Activated CD4-positive, alpha-beta T cell treated with anti-CD3 and anti-CD28 coated beads, Interleukin-2, amount 10 ng/mL, durations not matched to agents 24 days and 14 days (primary cell): Measurements from ENCODE around the gene CENPQ. TPM values are rescaled to one million over a fixed set of nuclear protein-coding genes. Genes with fewer than 3 reads are reported as not detected.
"Not testable (repeated sequence)": the region's sequence is repeated elsewhere in the genome, so short reads cannot be mapped to it uniquely, and the experiment has no call there.

ENCODE experiments used
- DNase-seq: peaks from one replicate; pipeline ENCODE4 v3.0.0; 2022
- H3K27ac Mint-ChIP-seq: one replicate; pipeline ENCODE4 v1.8.0; 2022; ENCODE audit warnings: mild to moderate bottlenecking, mixed read lengths
- H3K27me3 Mint-ChIP-seq: one replicate; pipeline ENCODE4 v1.8.0; 2022; ENCODE audit warnings: mixed read lengths
- H3K36me3 Mint-ChIP-seq: one replicate; pipeline ENCODE4 v1.8.0; 2022; ENCODE audit warnings: low read depth, mild to moderate bottlenecking, mixed read lengths
- H3K4me1 Mint-ChIP-seq: one replicate; pipeline ENCODE4 v1.8.0; 2021; ENCODE audit warnings: mixed read lengths
- H3K4me3 Mint-ChIP-seq: one replicate; pipeline ENCODE4 v1.8.0; 2022; ENCODE audit warnings: mild to moderate bottlenecking, moderate library complexity, mixed read lengths
- H3K9me3 Mint-ChIP-seq: one replicate; pipeline ENCODE4 v1.8.0; 2021; ENCODE audit warnings: mixed read lengths
- intact Hi-C: fragments of 100-400 bp; cut with micrococcal nuclease; formaldehyde crosslinking; loops from one replicate; pipeline ENCODE4 v1.15.1; 2023
- total RNA-seq: library from RNA; stranded (reverse); gene quantifications from 2 replicates; pipeline ENCODE4 v1.2.3, GENCODE V29; 2022

Gene CENPQ
- total RNA-seq, 1 donor from 2014 or later = 16.4 TPM

GRCh38 chr6:49476564-49476963 lies 13.4 kb downstream of the CENPQ start:
- intact Hi-C loops, H3K4me3 Mint-ChIP-seq, H3K27me3 Mint-ChIP-seq, DNase-seq, H3K4me1 Mint-ChIP-seq, H3K27ac Mint-ChIP-seq, H3K9me3 Mint-ChIP-seq: not testable (repeated sequence)
- H3K36me3 Mint-ChIP-seq = peaks cover 44% of the 10 kb centered on the region

DNA sequence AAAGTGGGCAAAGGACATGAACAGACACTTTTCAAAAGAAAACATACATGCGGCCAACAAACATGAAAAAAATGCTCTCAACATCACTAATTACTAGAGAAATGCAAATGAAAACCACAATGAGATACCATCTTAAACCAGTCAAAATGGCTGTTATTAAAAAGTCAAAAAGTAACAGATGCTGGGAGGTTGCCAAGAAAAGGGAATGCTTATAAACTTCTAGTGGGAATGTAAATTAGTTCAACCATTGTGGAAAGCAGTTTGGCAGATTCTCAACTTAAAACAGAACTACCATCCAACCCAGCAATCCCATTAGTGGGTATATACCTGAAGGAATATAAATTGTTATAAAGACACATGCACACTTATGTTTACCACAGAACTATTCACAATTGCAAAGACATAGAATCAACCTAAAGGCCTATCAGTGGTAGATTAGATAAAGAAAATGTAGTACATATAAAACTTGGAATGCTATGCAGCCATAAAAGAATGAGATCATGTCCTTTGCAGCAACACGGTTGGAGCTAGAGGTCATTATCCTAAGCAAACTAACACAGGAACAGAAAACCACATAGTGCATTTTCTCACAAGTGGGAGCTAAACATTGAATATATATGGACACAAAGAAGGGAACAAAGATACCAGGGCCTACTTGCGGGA lies 16.3 kb downstream of the CENPQ start:
- Mint-ChIP-seq H3K9me3 (peaks cover 6% of the 10 kb centered on the region), H3K36me3 (peaks cover 29% of the 10 kb centered on the region), H3K4me3 (no peak overlapping the region), H3K27ac (no peak overlapping the region), H3K4me1 (no peaks in the 10 kb centered on the region), H3K27me3 (no peaks in the 10 kb centered on the region)
- DNase-seq = no peak
- intact Hi-C loops = no loop called here

DNA sequence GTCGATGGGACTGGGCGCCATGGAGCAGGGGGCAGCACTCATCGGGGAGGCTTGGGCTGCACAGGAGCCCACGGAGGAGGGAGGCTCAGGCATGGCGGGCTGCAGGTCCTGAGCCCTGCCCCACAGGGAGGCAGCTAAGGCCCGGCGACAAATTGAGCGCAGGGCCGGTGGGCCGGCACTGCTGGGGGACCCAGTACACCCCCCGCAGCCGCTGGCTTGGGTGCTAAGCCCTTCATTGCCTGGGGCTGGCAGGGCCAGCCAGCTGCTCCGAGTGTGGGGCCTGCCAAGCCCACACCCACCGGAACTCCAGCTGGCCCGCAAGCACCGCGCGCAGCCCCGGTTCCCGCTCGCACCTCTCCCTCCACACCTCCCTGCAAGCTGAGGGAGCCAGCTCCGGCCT lies 18.7 kb downstream of the CENPQ start:
- H3K27ac Mint-ChIP-seq, H3K4me1 Mint-ChIP-seq, DNase-seq, intact Hi-C loops, H3K9me3 Mint-ChIP-seq, H3K4me3 Mint-ChIP-seq, H3K27me3 Mint-ChIP-seq: not testable (repeated sequence)
- H3K36me3 Mint-ChIP-seq = peaks cover 18% of the 10 kb centered on the region

- intact Hi-C loops, DNase-seq, H3K27me3 Mint-ChIP-seq, H3K27ac Mint-ChIP-seq, H3K9me3 Mint-ChIP-seq, H3K4me3 Mint-ChIP-seq, H3K4me1 Mint-ChIP-seq: not testable (repeated sequence)
- H3K36me3 Mint-ChIP-seq = peaks cover 18% of the 10 kb centered on the region
Observed at GRCh38 chr6:49483380-49483779, 20.2 kb downstream of the CENPQ start.

- no peak for DNase-seq
- no peaks in the 10 kb centered on the region for H3K27me3 Mint-ChIP-seq
- peaks cover 16% of the 10 kb centered on the region for H3K36me3 Mint-ChIP-seq
- H3K4me1 Mint-ChIP-seq = no peaks in the 10 kb centered on the region
- H3K4me3 Mint-ChIP-seq = no peak overlapping the region
- H3K9me3 Mint-ChIP-seq = no peaks in the 10 kb centered on the region
- intact Hi-C loops = no loop called here
- no peak overlapping the region for H3K27ac Mint-ChIP-seq
Observed at GRCh38 chr6:49490633-49491032, 27.5 kb downstream of the CENPQ start.

- Mint-ChIP-seq H3K27ac (no peak overlapping the region), H3K4me3 (no peak overlapping the region), H3K4me1 (no peaks in the 10 kb centered on the region), H3K36me3 (peaks cover 6% of the 10 kb centered on the region), H3K27me3 (no peaks in the 10 kb centered on the region), H3K9me3 (no peaks in the 10 kb centered on the region)
- intact Hi-C loops = no loop called here
- no peak for DNase-seq
Observed at GRCh38 chr6:49497304-49497703, 34.1 kb downstream of the CENPQ start.

DNA sequence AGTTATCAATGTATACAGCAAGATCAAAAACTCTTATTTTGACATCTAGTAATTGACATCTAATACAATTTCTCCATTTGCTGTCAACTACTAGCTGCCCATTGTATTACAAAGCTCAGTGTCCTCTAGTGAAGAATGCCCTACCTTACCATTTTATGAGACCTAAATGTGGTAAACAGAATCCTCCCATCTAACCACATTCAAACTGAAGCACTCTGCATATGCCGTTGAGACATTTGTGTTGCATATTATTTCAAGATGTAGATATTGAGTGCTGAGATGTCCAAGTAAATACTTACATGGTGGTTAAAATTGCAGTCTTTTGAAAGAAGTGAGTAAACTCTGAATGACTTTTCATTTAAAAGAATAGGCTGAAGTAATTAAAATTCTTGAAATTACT lies 36.0 kb downstream of the CENPQ start:
- H3K4me3 Mint-ChIP-seq = no peak overlapping the region
- H3K4me1 Mint-ChIP-seq = no peaks in the 10 kb centered on the region
- peaks cover 3% of the 10 kb centered on the region for H3K27me3 Mint-ChIP-seq
- intact Hi-C loops = no loop called here
- H3K36me3 Mint-ChIP-seq = peaks cover 3% of the 10 kb centered on the region
- H3K27ac Mint-ChIP-seq = no peak overlapping the region
- DNase-seq = no peak
- H3K9me3 Mint-ChIP-seq = no peaks in the 10 kb centered on the region

DNA sequence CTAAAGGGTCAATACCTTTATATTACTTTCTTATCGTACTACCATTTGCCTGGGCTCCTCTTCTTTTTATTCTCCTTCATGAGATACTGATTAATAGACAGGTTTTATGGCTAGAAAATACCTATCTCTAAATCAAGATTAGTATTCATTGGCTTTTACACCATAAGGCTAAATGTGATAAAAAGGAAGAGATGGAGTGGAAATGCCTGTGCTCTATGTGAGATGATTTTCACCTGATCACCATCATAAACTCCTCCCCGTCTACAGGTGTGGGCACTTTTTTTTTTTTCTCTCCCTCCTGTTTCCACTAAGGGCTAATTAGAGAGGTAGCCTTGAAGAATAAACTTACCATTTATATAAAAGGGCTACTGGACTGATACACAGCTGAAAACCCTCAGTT lies 36.5 kb downstream of the CENPQ start, which contains the start of gene GLYATL3:
TSS of gene GLYATL3 (plus strand) at position 301 of the 400 bp plus-strand sequence. CDS start 12,068 bp downstream, outside the sequence.
- H3K27me3 Mint-ChIP-seq = peaks cover 3% of the 10 kb centered on the region
- no peaks in the 10 kb centered on the region for H3K4me1 Mint-ChIP-seq
- H3K9me3 Mint-ChIP-seq = no peaks in the 10 kb centered on the region
- no peaks in the 10 kb centered on the region for H3K36me3 Mint-ChIP-seq
- intact Hi-C loops = no loop called here
- no peak within 1 kb of the TSS for H3K27ac Mint-ChIP-seq
- no peak within 1 kb of the TSS for H3K4me3 Mint-ChIP-seq
- no peak for DNase-seq

DNA sequence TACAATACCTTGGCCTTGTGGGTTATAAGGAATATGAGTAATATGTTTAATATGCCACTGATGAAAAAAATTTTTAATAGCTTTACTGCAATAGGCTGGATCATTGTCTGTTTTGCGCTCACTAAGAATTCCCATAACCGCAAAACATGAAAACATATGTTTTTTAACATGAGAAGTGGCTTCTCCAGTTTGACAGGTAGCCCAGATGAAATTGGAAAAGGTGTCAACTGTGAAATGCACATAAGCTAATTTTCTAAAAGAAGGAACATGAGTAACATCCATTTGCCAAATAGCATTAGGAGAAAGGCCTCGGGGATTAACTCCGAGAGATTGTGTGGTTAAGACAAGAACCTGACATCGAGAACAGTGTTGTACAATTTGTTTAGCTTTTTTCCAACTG lies 41.5 kb downstream of the CENPQ start:
- peaks cover 7% of the 10 kb centered on the region for H3K27me3 Mint-ChIP-seq
- H3K9me3 Mint-ChIP-seq = no peaks in the 10 kb centered on the region
- H3K4me3 Mint-ChIP-seq = no peak overlapping the region
- no peak for DNase-seq
- intact Hi-C loops = no loop called here
- H3K27ac Mint-ChIP-seq = no peak overlapping the region
- no peaks in the 10 kb centered on the region for H3K36me3 Mint-ChIP-seq
- H3K4me1 Mint-ChIP-seq = no peaks in the 10 kb centered on the region

GRCh38 chr6:49506569-49507111 lies 43.5 kb downstream of the CENPQ start:
- Mint-ChIP-seq H3K4me1 (no peaks in the 10 kb centered on the region), H3K36me3 (no peaks in the 10 kb centered on the region), H3K9me3 (no peaks in the 10 kb centered on the region), H3K4me3 (no peak overlapping the region), H3K27ac (no peak overlapping the region), H3K27me3 (peaks cover 11% of the 10 kb centered on the region)
- intact Hi-C loops = no loop called here
- DNase-seq = no peak

DNA sequence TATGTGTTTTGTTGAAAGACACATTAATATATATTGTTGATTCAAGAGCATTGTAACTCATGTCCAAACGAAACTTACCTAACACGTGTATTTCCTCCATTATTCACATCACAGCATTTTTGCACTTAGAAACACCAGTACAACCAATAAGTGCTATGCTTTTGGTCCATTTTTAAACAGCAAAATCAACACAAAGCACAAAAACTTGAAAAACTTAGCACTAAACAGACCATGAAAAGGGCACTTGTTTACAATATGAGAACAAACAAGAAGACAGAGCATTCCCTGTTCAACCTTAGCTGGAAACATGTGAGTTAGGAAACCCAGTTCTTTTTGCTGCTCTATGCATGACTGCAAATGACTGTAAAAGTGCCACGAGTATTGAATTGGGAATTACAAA lies 46.2 kb downstream of the CENPQ start:
- intact Hi-C loops = no loop called here

GRCh38 chr6:49513153-49513989 lies 50.2 kb downstream of the CENPQ start:
- peaks cover 21% of the 10 kb centered on the region for H3K27me3 Mint-ChIP-seq
- H3K4me1 Mint-ChIP-seq = no peaks in the 10 kb centered on the region
- no peak for DNase-seq
- H3K4me3 Mint-ChIP-seq = no peak overlapping the region
- intact Hi-C loops = no loop called here
- H3K36me3 Mint-ChIP-seq = no peaks in the 10 kb centered on the region
- no peak overlapping the region for H3K27ac Mint-ChIP-seq
- no peaks in the 10 kb centered on the region for H3K9me3 Mint-ChIP-seq

More for the DNA sequence above, 46.2 kb downstream of the CENPQ start:
- H3K27ac Mint-ChIP-seq = no peak overlapping the region
- H3K4me3 Mint-ChIP-seq = no peak overlapping the region
- no peaks in the 10 kb centered on the region for H3K4me1 Mint-ChIP-seq
- no peaks in the 10 kb centered on the region for H3K36me3 Mint-ChIP-seq
- DNase-seq = no peak
- no peaks in the 10 kb centered on the region for H3K9me3 Mint-ChIP-seq
- H3K27me3 Mint-ChIP-seq = peaks cover 20% of the 10 kb centered on the region

DNA sequence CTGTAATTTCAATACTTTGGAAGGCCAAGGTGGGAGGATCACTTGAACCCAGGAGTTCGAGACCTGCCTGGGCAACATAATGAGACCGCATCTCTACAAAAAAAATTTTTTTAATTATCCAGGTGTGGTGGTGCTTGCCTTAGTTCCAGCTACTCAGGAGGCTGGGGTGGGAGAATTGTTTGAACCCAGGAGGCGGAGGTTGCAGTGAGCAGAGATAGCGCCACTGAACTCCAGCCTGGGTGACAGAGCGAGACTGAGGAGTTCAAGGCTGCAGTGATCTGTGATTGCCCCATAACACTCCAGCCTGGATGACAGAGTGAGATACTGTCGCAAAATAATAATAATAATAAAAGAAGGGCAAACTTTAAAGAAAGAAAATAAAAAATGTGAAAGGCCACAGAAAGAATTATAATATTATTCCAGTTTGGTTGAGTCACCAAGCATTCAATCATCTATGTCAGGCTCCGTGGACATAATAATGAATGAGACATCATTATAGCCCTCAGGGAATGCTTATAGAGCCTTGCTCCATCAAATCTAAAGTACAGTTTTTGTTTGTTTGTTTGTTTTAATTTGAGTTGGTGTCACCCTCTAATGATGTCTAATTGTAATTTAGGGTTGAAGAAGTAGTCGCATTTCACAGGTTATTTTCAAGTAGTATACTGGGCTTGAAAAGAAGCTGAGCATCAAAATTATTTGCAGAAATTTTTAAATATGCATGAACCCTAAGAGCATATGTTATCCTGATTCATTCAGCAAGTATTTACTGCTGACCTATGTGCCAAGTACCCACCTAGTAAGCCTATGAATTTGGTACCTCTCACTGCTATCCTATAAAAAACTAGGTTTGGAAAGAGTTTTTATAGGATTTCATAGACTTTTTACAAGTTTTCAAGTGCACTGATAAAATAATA lies 51.7 kb downstream of the CENPQ start:
- Mint-ChIP-seq H3K4me3 (no peak overlapping the region), H3K9me3 (no peaks in the 10 kb centered on the region)

More for the DNA sequence above, 51.7 kb downstream of the CENPQ start:
- H3K36me3 Mint-ChIP-seq = no peaks in the 10 kb centered on the region
- no peak overlapping the region for H3K27ac Mint-ChIP-seq
- no peaks in the 10 kb centered on the region for H3K4me1 Mint-ChIP-seq
- H3K27me3 Mint-ChIP-seq = peaks cover 21% of the 10 kb centered on the region
- DNase-seq = no peak
- intact Hi-C loops = no loop called here
